Stomach (tissue), 9 donors: ENCODE data around the gene URI1. TPM values are rescaled to one million over a fixed set of nuclear protein-coding genes. Genes with fewer than 3 reads are reported as not detected.
A peak's percentile ranks its signal among the peaks of the same experiment; 100 is the strongest.

Experiments used
- DNase-seq, 2 donors: peaks; one replicate each; pipeline versions ENCODE4 v3.0.0 to v3.0.0-alpha.2; 2013 to 2019
- H3K27ac ChIP-seq, 5 donors: fragments of 200-600 bp in 4 of 5; sonication (generic) in 4 of 5; one replicate each; pipeline ENCODE4 v1.5.1; 2013 to 2019; ENCODE audit warnings: mild to moderate bottlenecking in 1 of 5, moderate library complexity in 1 of 5
- H3K27me3 ChIP-seq, 3 donors: fragments of 200-600 bp; sonication (generic); one replicate each; pipeline ENCODE4 v1.5.1; 2017 to 2019; ENCODE audit warnings: mixed run types in 1 of 3
- H3K36me3 ChIP-seq, 4 donors: fragments of 200-600 bp; sonication (generic); 1 replicate in 3 of 4; 2 replicates in 1 of 4; pipeline ENCODE4 v1.5.1; 2016 to 2019
- H3K4me1 ChIP-seq, 4 donors: fragments of 200-600 bp; sonication (generic); one replicate each; pipeline ENCODE4 v1.5.1; 2016 to 2019
- H3K4me3 ChIP-seq, 4 donors: fragments of 200-600 bp; sonication (generic) in 3 of 4; one replicate each; pipeline ENCODE4 v1.5.1; 2016 to 2019; ENCODE audit warnings: mild to moderate bottlenecking in 1 of 4
- H3K9me3 ChIP-seq, 4 donors: fragments of 200-600 bp; sonication (generic); one replicate each; pipeline ENCODE4 v1.5.1; 2016 to 2019
- CTCF ChIP-seq, 7 experiments: fragments of 450-650 bp in 4 of 7; fragments of 200-600 bp in 3 of 7; sonication (generic) in 3 of 7; IDR thresholded peaks; one replicate each; pipeline ENCODE4 v1.5.1; 2016 to 2019; ENCODE audit warnings: antibody characterized with exemption in 7 of 7, control low read depth in 2 of 7, mild to moderate bottlenecking in 1 of 7
- EP300 ChIP-seq: sonication (generic); formaldehyde crosslinking; IDR thresholded peaks from one replicate; pipeline ENCODE4 v1.6.1; 2017; ENCODE audit warnings: antibody characterized with exemption
- POLR2A ChIP-seq, 4 donors: fragments of 450-650 bp; IDR thresholded peaks; one replicate each; pipeline ENCODE4 v1.6.1; 2016; ENCODE audit warnings: antibody characterized with exemption in 4 of 4, control low read depth in 2 of 4, mild to moderate bottlenecking in 1 of 4, moderate library complexity in 1 of 4
- POLR2AphosphoS5 ChIP-seq, 3 donors: sonication (generic); formaldehyde crosslinking; IDR thresholded peaks; one replicate each; pipeline ENCODE4 v1.6.1; 2016; ENCODE audit warnings: antibody characterized with exemption in 3 of 3
- WGBS, 5 donors: extraction: QIAGEN DNeasy Blood & Tissue Kit in 3 of 5; methylation state at CpG; one replicate each; pipeline versions ENCODE4 v1.1.5 to v1.1.7; 2013 to 2018; 5-methylcytosine and 5-hydroxymethylcytosine counted together
- intact Hi-C: fragments of 100-400 bp; cut with DNase I; formaldehyde crosslinking; loops from one replicate; pipeline ENCODE4 v1.15.1; 2023; ENCODE audit warnings: low total_unique reads
- polyA plus RNA-seq, 3 donors: library from polyadenylated mRNA; stranded (reverse); fragments of 200-250 nt; gene quantifications; one replicate each; pipeline ENCODE4 v1.2.3, GENCODE V29; 2013
- total RNA-seq, 5 donors: library from RNA; depleted of rRNA; stranded (reverse); fragments of >200 nt; gene quantifications; one replicate each; pipeline versions ENCODE4 v1.1.0 to v1.2.3, GENCODE V29; 2014 to 2016
- donor health status: healthy with polysubstance abuse.
- donor health status: Bipolar disorder and iron deficiency.
- donor health status: healthy.

Gene URI1
- total and polyA plus RNA-seq, 8 donors: 19.7 to 122 (median 58.5) TPM

GRCh38 chr19:29934781-29935180 is 7.3 kb upstream of the URI1 start:
- intact Hi-C loops: no loop called here
- peaks cover 0 to 35% (median 21%) of the 10 kb centered on the region in 4 donors for H3K9me3 ChIP-seq
- TF ChIP-seq EP300: no peak
- H3K27ac ChIP-seq: no peak overlapping the region
- no peak for DNase-seq
- peaks cover 0 to 4% (median 0%) of the 10 kb centered on the region in 3 donors for H3K27me3 ChIP-seq
- no peak overlapping the region for H3K4me3 ChIP-seq
- H3K36me3 ChIP-seq: no peaks in the 10 kb centered on the region
- WGBS, 5 donors: 91 to 96% (median 92%) methylated on average over 1 of the region's 1 CpG
- H3K4me1 ChIP-seq: no peaks in the 10 kb centered on the region

- 91 to 93% (median 92%) methylated on average over 3 of the region's 3 CpGs for WGBS, 5 donors
These were observed 5.6 kb upstream of the URI1 start for GRCh38 chr19:29936409-29936808.

GRCh38 chr19:29939628-29940027 is 2.4 kb upstream of the URI1 start:
- WGBS, 5 donors: 81 to 100% (median 93%) methylated on average over 1 of the region's 1 CpG
- TF ChIP-seq EP300 (no peak), CTCF (IDR thresholded peaks at IDR 0.05) (no peak), POLR2AphosphoS5 (IDR thresholded peaks at IDR 0.05) (no peak)
- no peak overlapping the region for H3K4me3 ChIP-seq
- H3K9me3 ChIP-seq: peaks cover 0 to 27% (median 15%) of the 10 kb centered on the region in 4 donors
- DNase-seq: no peak
- H3K36me3 ChIP-seq: no peaks in the 10 kb centered on the region
- H3K4me1 ChIP-seq: peaks cover 16 to 28% (median 24%) of the 10 kb centered on the region in 4 donors
- no peak overlapping the region for H3K27ac ChIP-seq
- intact Hi-C loops: no loop called here
- H3K27me3 ChIP-seq: no peaks in the 10 kb centered on the region

More at GRCh38 chr19:29936409-29936808, 5.6 kb upstream of the URI1 start:
- intact Hi-C loops: no loop called here
- no peak overlapping the region for H3K4me3 ChIP-seq
- TF ChIP-seq POLR2AphosphoS5 (IDR thresholded peaks at IDR 0.05) (no peak), CTCF (IDR thresholded peaks at IDR 0.05) (no peak)
- no peaks in the 10 kb centered on the region for H3K27me3 ChIP-seq
- H3K9me3 ChIP-seq: peaks cover 0 to 35% (median 21%) of the 10 kb centered on the region in 4 donors
- H3K36me3 ChIP-seq: no peaks in the 10 kb centered on the region
- peaks cover 0 to 5% (median 4%) of the 10 kb centered on the region in 4 donors for H3K4me1 ChIP-seq
- no peak for DNase-seq
- no peak overlapping the region for H3K27ac ChIP-seq

GRCh38 chr19:29940971-29941585 is 961 bp upstream of the URI1 start:
- H3K27me3 ChIP-seq: no peaks in the 10 kb centered on the region
- peaks cover 0 to 13% (median 8%) of the 10 kb centered on the region in 4 donors for H3K9me3 ChIP-seq
- 81 to 93% (median 90%) methylated on average over 9 of the region's 9 CpGs for WGBS, 5 donors
- H3K27ac ChIP-seq: no peak overlapping the region
- peaks cover 22 to 42% (median 33%) of the 10 kb centered on the region in 4 donors for H3K4me1 ChIP-seq
- H3K36me3 ChIP-seq: no peaks in the 10 kb centered on the region
- intact Hi-C loops: no loop called here
- DNase-seq: no peak
- TF ChIP-seq POLR2A (IDR thresholded peaks at IDR 0.05) (no peak), POLR2AphosphoS5 (IDR thresholded peaks at IDR 0.05) (no peak), EP300 (no peak)
- H3K4me3 ChIP-seq: peak overlapping the region in 1 of 4 donors; percentile 94

- peak overlapping the region; percentile 78 to 91 (median 87) for H3K27ac ChIP-seq
- 1 to 4% (median 2%) methylated on average over 25 to 79 of the region's 79 CpGs for WGBS, 5 donors
- H3K27me3 ChIP-seq: no peaks in the 10 kb centered on the region
- DNase-seq: peak; percentile 71 to 88
- intact Hi-C loops: no loop called here
- H3K4me3 ChIP-seq: peak overlapping the region; percentile 78 to 95 (median 89)
- no peaks in the 10 kb centered on the region for H3K9me3 ChIP-seq
- no peaks in the 10 kb centered on the region for H3K36me3 ChIP-seq
- peaks cover 22 to 57% (median 40%) of the 10 kb centered on the region in 4 donors for H3K4me1 ChIP-seq
- TF ChIP-seq POLR2AphosphoS5 (IDR thresholded peaks at IDR 0.05) (no peak), POLR2A (IDR thresholded peaks at IDR 0.05) (no peak), EP300 (no peak), CTCF (IDR thresholded peaks at IDR 0.05) (no peak)
These were observed 594 bp downstream of the URI1 start for GRCh38 chr19:29942404-29943261.
